NCI-H526 (cell line): Measurements from ENCODE around the gene TGM2.

ENCODE experiments used
- DNase-seq, 2 experiments: peaks; one replicate each; lab custom pipeline; 2025; lab: John Stamatoyannopoulos, UW

The TGM2 gene

GRCh38 chr20:38165089-38165965 is at the start of gene TGM2:
TSS of gene TGM2 (minus strand) at chr20:38165270. CDS start at chr20:38165198, 72 bp downstream.
- peak; percentile 45 to 86 for DNase-seq

GRCh38 chr20:38214256-38215193 is 49.5 kb upstream of the TGM2 start:
- no peak for DNase-seq

GRCh38 chr20:38213607-38213940 is 48.5 kb upstream of the TGM2 start:
- DNase-seq = no peak

- no peak for DNase-seq
Measured at GRCh38 chr20:38212806-38213606, 47.9 kb upstream of the TGM2 start.

GRCh38 chr20:38211200-38212097 is 46.4 kb upstream of the TGM2 start:
- DNase-seq = no peak

GRCh38 chr20:38210741-38211140 is 45.7 kb upstream of the TGM2 start:
- no peak for DNase-seq

GRCh38 chr20:38209736-38210405 is 44.8 kb upstream of the TGM2 start:
- DNase-seq = no peak

GRCh38 chr20:38209054-38209675 is 44.1 kb upstream of the TGM2 start:
- DNase-seq = no peak

GRCh38 chr20:38208523-38208922 is 43.5 kb upstream of the TGM2 start:
- DNase-seq = no peak

GRCh38 chr20:38208088-38208487 is 43.0 kb upstream of the TGM2 start:
- no peak for DNase-seq

- DNase-seq = peak in 1 of 2 experiments; percentile 37
Measured at GRCh38 chr20:38207621-38208020, 42.6 kb upstream of the TGM2 start.

GRCh38 chr20:38205001-38205400 is 39.9 kb upstream of the TGM2 start:
- no peak for DNase-seq

GRCh38 chr20:38203981-38204357 is 38.9 kb upstream of the TGM2 start:
- no peak for DNase-seq

- DNase-seq = peak; percentile 78 to 91
Measured at GRCh38 chr20:38203337-38203980, 38.4 kb upstream of the TGM2 start.

GRCh38 chr20:38202982-38203293 is 37.9 kb upstream of the TGM2 start:
- DNase-seq = peak in 1 of 2 experiments; percentile 84

GRCh38 chr20:38202153-38202981 is 37.3 kb upstream of the TGM2 start:
- DNase-seq = no peak

- no peak for DNase-seq
Measured at GRCh38 chr20:38201356-38201755, 36.3 kb upstream of the TGM2 start.

GRCh38 chr20:38200646-38201045 is 35.6 kb upstream of the TGM2 start:
- DNase-seq = no peak
